Measurements from ENCODE around the gene ADAMTS19. TPM values are rescaled to one million over a fixed set of nuclear protein-coding genes. Genes with fewer than 3 reads are reported as not detected.

Gene ADAMTS19
- total RNA-seq, 4 donors from 2014 or later, result 0.76 TPM; not detected in 3

- H3K36me3 ChIP-seq, result no peaks in the 10 kb centered on the region
- no peaks in the 10 kb centered on the region for H3K9me3 ChIP-seq
- TF ChIP-seq CTCF (IDR thresholded peaks at IDR 0.05) (no peak), POLR2A (IDR thresholded peaks at IDR 0.05) (no peak)
- WGBS, 2 donors, result 82 to 85% methylated on average over 1 of the region's 1 CpG
- intact Hi-C loops (cut with DNase I), result no loop called here
- H3K27me3 ChIP-seq, result no peaks in the 10 kb centered on the region
- no peak overlapping the region for H3K4me3 ChIP-seq
- DNase-seq, result no peak
- H3K27ac ChIP-seq, result no peak overlapping the region
- no peaks in the 10 kb centered on the region for H3K4me1 ChIP-seq
Measured at GRCh38 chr5:129441096-129441495, 19.0 kb upstream of the ADAMTS19 start.

- TF ChIP-seq POLR2A (IDR thresholded peaks at IDR 0.05) (no peak), CTCF (IDR thresholded peaks at IDR 0.05) (no peak)
- WGBS, 2 donors, result 83 to 92% methylated on average over 2 of the region's 2 CpGs
Measured at GRCh38 chr5:129445379-129445778, 14.7 kb upstream of the ADAMTS19 start.

GRCh38 chr5:129447968-129448367 is 12.1 kb upstream of the ADAMTS19 start:
- Histone ChIP-seq H3K36me3 (no peaks in the 10 kb centered on the region), H3K4me1 (no peaks in the 10 kb centered on the region), H3K9me3 (no peaks in the 10 kb centered on the region), H3K27ac (no peak overlapping the region), H3K27me3 (no peaks in the 10 kb centered on the region), H3K4me3 (no peak overlapping the region)
- 94 to 97% methylated on average over 2 of the region's 2 CpGs for WGBS, 2 donors
- TF ChIP-seq CTCF (IDR thresholded peaks at IDR 0.05), result no peak
- TF ChIP-seq POLR2A (IDR thresholded peaks at IDR 0.05), result no peak
- no peak for DNase-seq
- intact Hi-C loops (cut with DNase I), result no loop called here

More at GRCh38 chr5:129445379-129445778, 14.7 kb upstream of the ADAMTS19 start:
- Histone ChIP-seq H3K4me3 (no peak overlapping the region), H3K27ac (no peak overlapping the region), H3K9me3 (no peaks in the 10 kb centered on the region), H3K4me1 (no peaks in the 10 kb centered on the region), H3K27me3 (no peaks in the 10 kb centered on the region), H3K36me3 (no peaks in the 10 kb centered on the region)
- no peak for DNase-seq
- intact Hi-C loops (cut with DNase I), result no loop called here

- no peak overlapping the region for H3K4me3 ChIP-seq
- H3K4me1 ChIP-seq, result no peaks in the 10 kb centered on the region
- 78 to 80% methylated on average over 4 of the region's 4 CpGs for WGBS, 2 donors
- no peaks in the 10 kb centered on the region for H3K27me3 ChIP-seq
- TF ChIP-seq POLR2A (IDR thresholded peaks at IDR 0.05) (no peak), CTCF (IDR thresholded peaks at IDR 0.05) (no peak)
- no peak for DNase-seq
- H3K9me3 ChIP-seq, result no peaks in the 10 kb centered on the region
- intact Hi-C loops (cut with DNase I), result no loop called here
- no peak overlapping the region for H3K27ac ChIP-seq
- no peaks in the 10 kb centered on the region for H3K36me3 ChIP-seq
Measured at GRCh38 chr5:129448654-129449053, 11.4 kb upstream of the ADAMTS19 start.

- Histone ChIP-seq H3K9me3 (no peaks in the 10 kb centered on the region), H3K4me1 (peaks cover 0 to 2% (median 0%) of the 10 kb centered on the region in 3 donors), H3K36me3 (no peaks in the 10 kb centered on the region), H3K27me3 (peaks cover 0 to 4% (median 0%) of the 10 kb centered on the region in 4 donors), H3K4me3 (no peak overlapping the region), H3K27ac (no peak overlapping the region)
- no peak for DNase-seq
- WGBS, 2 donors, result 94 to 96% methylated on average over 2 of the region's 2 CpGs
- no peak for TF ChIP-seq POLR2A (IDR thresholded peaks at IDR 0.05)
- no peak for TF ChIP-seq CTCF (IDR thresholded peaks at IDR 0.05)
- intact Hi-C loops (cut with DNase I), result no loop called here
Measured at GRCh38 chr5:129454461-129454860, 5.6 kb upstream of the ADAMTS19 start.
